Endothelial cell of umbilical vein (primary cell): ENCODE measurements around the gene MROH2A. TPM values are rescaled to one million over a fixed set of nuclear protein-coding genes. Genes with fewer than 3 reads are reported as not detected.

Experiments used
- BruUV-seq: library from RNA; stranded (reverse); fragments of 400-500 nt; replicated peaks from 2 replicates; lab custom pipeline; 2021; lab: Mats Ljungman, UMichigan
- CTCF ChIA-PET: fragments of 300-600, 350-600 bp; sonication (Branson Sonifier 250); formaldehyde crosslinking; loops from one replicate; lab custom pipeline; 2021; ENCODE audit warnings: antibody characterized with exemption, inconsistent platforms; lab: Charles Lee
- POLR2A ChIA-PET: fragments of 300-600, 350-600 bp; sonication (Branson Sonifier 250); formaldehyde crosslinking; loops from one replicate; lab custom pipeline; 2021; ENCODE audit warnings: antibody characterized with exemption, inconsistent platforms; lab: Charles Lee
- DNase-seq: peaks from one replicate; pipeline ENCODE4 v3.0.0-alpha.2; 2011; ENCODE audit warnings: low read depth, low spot score
- FAIRE-seq: peaks from 2 replicates; lab custom pipeline; 2011; peaks lifted over from hg19 to GRCh38; lab: Jason Lieb, UNC
- H2AFZ ChIP-seq: 2 replicates; pipeline ENCODE4 v1.6.0; 2012; ENCODE audit warnings: low read depth, low read length, control low read depth, inconsistent platforms
- H3K27ac ChIP-seq: 2 replicates; pipeline ENCODE4 v1.5.1; 2011; ENCODE audit warnings: low read depth, mild to moderate bottlenecking, control low read depth, low read length, moderate library complexity; ENCODE audit not compliant: insufficient read depth
- H3K27me3 ChIP-seq, 2 experiments: 2 replicates each; pipeline versions ENCODE4 v1.6.0 to v1.6.1; 2011; ENCODE audit warnings: low read length in 2 of 2, mixed read lengths in 1 of 2; ENCODE audit not compliant: control insufficient read depth in 2 of 2, insufficient read depth in 2 of 2
- H3K36me3 ChIP-seq, 2 experiments: 2 replicates in 1 of 2; 3 replicates in 1 of 2; pipeline ENCODE4 v1.5.1; 2011; ENCODE audit warnings: low read length in 2 of 2, mild to moderate bottlenecking in 1 of 2, moderate library complexity in 1 of 2; ENCODE audit not compliant: control insufficient read depth in 2 of 2, insufficient read depth in 2 of 2; ENCODE audit errors: extremely low read depth in 1 of 2
- H3K4me1 ChIP-seq: 3 replicates; pipeline ENCODE4 v1.5.1; 2011; ENCODE audit warnings: mild to moderate bottlenecking, low read length; ENCODE audit not compliant: control insufficient read depth, insufficient read depth; ENCODE audit errors: extremely low read depth
- H3K4me2 ChIP-seq: 2 replicates; pipeline ENCODE4 v1.6.1; 2011; ENCODE audit warnings: low read length, control low read depth, mixed read lengths; ENCODE audit not compliant: insufficient read depth
- H3K4me3 ChIP-seq, 3 experiments: fragments of 200-600 bp in 1 of 3; sonication (generic), shearing (Covaris generic) in 1 of 3; replicated peaks in 1 of 3; 2 replicates each; pipeline ENCODE4 v1.5.1; 2011 to 2016; ENCODE audit warnings: control low read depth in 3 of 3, low read length in 3 of 3, mild to moderate bottlenecking in 2 of 3, inconsistent platforms in 1 of 3, low read depth in 1 of 3, moderate library complexity in 1 of 3; ENCODE audit not compliant: insufficient read depth in 1 of 3
- H3K79me2 ChIP-seq: 2 replicates; pipeline ENCODE4 v1.6.0; 2012; ENCODE audit warnings: low read length, inconsistent platforms; ENCODE audit not compliant: control insufficient read depth, insufficient read depth
- H3K9ac ChIP-seq: replicated peaks from 2 replicates; pipeline ENCODE3; 2011; ENCODE audit warnings: low read length, control low read depth; ENCODE audit not compliant: insufficient read depth; ENCODE audit errors: extremely low read depth
- H3K9me1 ChIP-seq: replicated peaks from 3 replicates; pipeline ENCODE4 v1.6.0; 2011; ENCODE audit warnings: mild to moderate bottlenecking, low read length; ENCODE audit not compliant: control insufficient read depth, insufficient read depth; ENCODE audit errors: extremely low read depth
- H3K9me3 ChIP-seq: replicated peaks from 2 replicates; pipeline ENCODE4 v1.5.1; 2012; ENCODE audit warnings: low read length, inconsistent platforms; ENCODE audit not compliant: control insufficient read depth, insufficient read depth
- H4K20me1 ChIP-seq: replicated peaks from 2 replicates; pipeline ENCODE3; 2011; ENCODE audit warnings: mild to moderate bottlenecking, low read length; ENCODE audit not compliant: control insufficient read depth, insufficient read depth; ENCODE audit errors: extremely low read depth
- EZH2 ChIP-seq: IDR thresholded peaks from 2 replicates; pipeline ENCODE4 v1.6.1; 2012; ENCODE audit warnings: borderline replicate concordance, low read depth, mild to moderate bottlenecking, moderate library complexity, low read length, inconsistent platforms; ENCODE audit not compliant: severe bottlenecking
- FOS ChIP-seq: IDR thresholded peaks from 2 replicates; pipeline ENCODE4 v1.6.1; 2011; ENCODE audit warnings: mild to moderate bottlenecking, low read length, moderate library complexity, borderline replicate concordance; ENCODE audit not compliant: insufficient read depth
- GATA2 ChIP-seq: IDR thresholded peaks from 2 replicates; pipeline ENCODE4 v1.7.0; 2011; ENCODE audit warnings: low read depth, mild to moderate bottlenecking, moderate library complexity, mixed read lengths, low read length; ENCODE audit not compliant: insufficient read length, insufficient read depth
- JUN ChIP-seq: IDR thresholded peaks from 2 replicates; pipeline ENCODE4 v1.6.1; 2011; ENCODE audit warnings: borderline replicate concordance, low read depth; ENCODE audit not compliant: insufficient read length, insufficient read depth
- MYC ChIP-seq: IDR thresholded peaks from one replicate; pipeline ENCODE4 v1.6.1; 2011; ENCODE audit warnings: mild to moderate bottlenecking, low read depth, low read length
- POLR2A ChIP-seq: IDR thresholded peaks from 2 replicates; pipeline ENCODE4 v1.6.1; 2012; ENCODE audit warnings: low read depth, mild to moderate bottlenecking, control low read depth, low read length
- POLR2AphosphoS5 ChIP-seq: IDR thresholded peaks from 2 replicates; pipeline ENCODE4 v1.6.1; 2012; ENCODE audit warnings: low read depth, mild to moderate bottlenecking, control low read depth, low read length, moderate library complexity; ENCODE audit not compliant: insufficient read depth
- dilution Hi-C: fragments of 300-500 bp; cut with MboI; formaldehyde crosslinking; loops from one replicate; pipeline ENCODE4 v1.15.0; 2019; ENCODE audit warnings: low sequenced_read_pairs; ENCODE audit not compliant: extremely low pct_ligation_motif_present
- intact Hi-C: fragments of 100-400 bp; cut with micrococcal nuclease; formaldehyde crosslinking; loops from one replicate; pipeline ENCODE4 v1.10.0; 2022
- polyA plus RNA-seq, 4 experiments: library from polyadenylated mRNA; depleted of rRNA in 3 of 4; stranded (reverse) in 3 of 4; unstranded in 1 of 4; fragments of >200 nt; gene quantifications; 2 replicates each; pipeline versions ENCODE4 v1.2.1 to v1.2.3, GENCODE V29; 2011 to 2012; ENCODE audit warnings: missing spikeins in 1 of 4
- total RNA-seq: library from RNA; stranded (reverse); gene quantifications from 2 replicates; pipeline ENCODE4 v1.2.3, GENCODE V29; 2021
- TF ChIP-seq, protein P1 (sequence below): IDR thresholded peaks from 2 replicates; pipeline ENCODE4 v1.6.1; 2011; ENCODE audit not compliant: insufficient read depth, insufficient read length
- TF ChIP-seq, protein P2 (sequence below), 2 donors: IDR thresholded peaks; 1 replicate in 1 of 2; 2 replicates in 1 of 2; pipeline ENCODE4 v1.5.1; 2011; ENCODE audit warnings: low read length in 2 of 2, mild to moderate bottlenecking in 2 of 2, moderate library complexity in 2 of 2, control low read depth in 1 of 2, inconsistent platforms in 1 of 2, low read depth in 1 of 2; ENCODE audit not compliant: insufficient read depth in 1 of 2; ENCODE audit errors: extremely low read depth in 1 of 2

MROH2A gene
- total and polyA plus RNA-seq, 2 donors (not counting 3 experiments of a cell fraction or from before 2014, with no cell fraction given), result not detected

DNA sequence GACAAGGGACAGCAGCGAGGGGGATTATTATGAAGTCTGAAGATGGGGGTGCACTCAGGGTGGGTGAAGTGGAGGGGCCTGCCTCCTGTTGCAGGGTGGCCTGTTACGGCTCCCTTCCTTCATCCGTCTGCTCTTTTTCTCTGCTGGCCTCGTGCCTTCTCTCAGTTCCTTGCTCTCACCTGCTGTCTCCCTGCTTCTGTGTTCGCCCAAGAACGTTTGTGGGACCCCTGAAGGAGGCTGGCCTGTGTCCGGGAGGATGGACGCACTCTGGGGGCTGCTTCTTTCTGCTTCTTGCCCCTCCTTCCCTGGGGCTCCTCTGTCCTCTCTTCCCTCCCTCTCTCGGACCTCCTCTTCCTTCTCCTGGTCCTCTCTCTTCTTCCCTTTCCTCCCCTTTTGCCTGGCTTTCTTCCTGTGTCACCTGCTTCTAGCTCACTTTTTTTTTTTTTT, 13.8 kb downstream of the MROH2A start:
- no peaks in the 10 kb centered on the region for H3K27me3 ChIP-seq
- no peaks in the 10 kb centered on the region for H3K4me1 ChIP-seq
- no peaks in the 10 kb centered on the region for H3K9me3 ChIP-seq
- CTCF ChIA-PET, result interaction anchor here (1.5 kb wide), 1 partner anchor 22 kb away, joined by 3 read pairs; no protein-coding TSS in a partner anchor
- H3K4me3 ChIP-seq, result no peak overlapping the region
- H3K27ac ChIP-seq, result no peak overlapping the region
- H3K9me1 ChIP-seq, result no peaks in the 10 kb centered on the region
- H4K20me1 ChIP-seq, result no peaks in the 10 kb centered on the region
- dilution Hi-C loops (no loop called here), intact Hi-C loops (no loop called here)
- H2AFZ ChIP-seq, result no peak overlapping the region
- DNase-seq (no peak), FAIRE-seq (no peak)
- no peak for TF ChIP-seq EZH2
- TF ChIP-seq GATA2, result no peak
- no peak for TF ChIP-seq POLR2AphosphoS5
- no peak for TF ChIP-seq POLR2A
- TF ChIP-seq, protein P1, sequence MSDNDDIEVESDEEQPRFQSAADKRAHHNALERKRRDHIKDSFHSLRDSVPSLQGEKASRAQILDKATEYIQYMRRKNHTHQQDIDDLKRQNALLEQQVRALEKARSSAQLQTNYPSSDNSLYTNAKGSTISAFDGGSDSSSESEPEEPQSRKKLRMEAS, result no peak
- no peak for TF ChIP-seq MYC
- TF ChIP-seq JUN, result no peak
- TF ChIP-seq, protein P2, sequence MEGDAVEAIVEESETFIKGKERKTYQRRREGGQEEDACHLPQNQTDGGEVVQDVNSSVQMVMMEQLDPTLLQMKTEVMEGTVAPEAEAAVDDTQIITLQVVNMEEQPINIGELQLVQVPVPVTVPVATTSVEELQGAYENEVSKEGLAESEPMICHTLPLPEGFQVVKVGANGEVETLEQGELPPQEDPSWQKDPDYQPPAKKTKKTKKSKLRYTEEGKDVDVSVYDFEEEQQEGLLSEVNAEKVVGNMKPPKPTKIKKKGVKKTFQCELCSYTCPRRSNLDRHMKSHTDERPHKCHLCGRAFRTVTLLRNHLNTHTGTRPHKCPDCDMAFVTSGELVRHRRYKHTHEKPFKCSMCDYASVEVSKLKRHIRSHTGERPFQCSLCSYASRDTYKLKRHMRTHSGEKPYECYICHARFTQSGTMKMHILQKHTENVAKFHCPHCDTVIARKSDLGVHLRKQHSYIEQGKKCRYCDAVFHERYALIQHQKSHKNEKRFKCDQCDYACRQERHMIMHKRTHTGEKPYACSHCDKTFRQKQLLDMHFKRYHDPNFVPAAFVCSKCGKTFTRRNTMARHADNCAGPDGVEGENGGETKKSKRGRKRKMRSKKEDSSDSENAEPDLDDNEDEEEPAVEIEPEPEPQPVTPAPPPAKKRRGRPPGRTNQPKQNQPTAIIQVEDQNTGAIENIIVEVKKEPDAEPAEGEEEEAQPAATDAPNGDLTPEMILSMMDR (IDR thresholded peaks at IDR 0.05; ENCODE audit: extremely low read depth in 1 of 2, insufficient read depth in 1 of 2, low read depth in 1 of 2, low read length in 2 of 2), result no peak
- TF ChIP-seq FOS, result no peak
- H3K79me2 ChIP-seq, result no peaks in the 10 kb centered on the region
- POLR2A ChIA-PET, result no interaction called here
- H3K4me2 ChIP-seq, result no peak overlapping the region
- H3K36me3 ChIP-seq, result no peaks in the 10 kb centered on the region
- no TSS peak for BruUV-seq
- H3K9ac ChIP-seq, result no peak overlapping the region
